HG03095 (cell line): ENCODE results near the gene DNMBP.
"Not testable (repeated sequence)": the region's sequence is repeated elsewhere in the genome, so short reads cannot be mapped to it uniquely, and the experiment has no call there.

ENCODE experiments used
- ATAC-seq: cut with Tn5 transposase; IDR thresholded peaks from one replicate; pipeline ENCODE4 v1.9.1; 2021; ENCODE audit warnings: moderate library complexity; ENCODE audit not compliant: unreplicated experiment

DNMBP gene

DNA sequence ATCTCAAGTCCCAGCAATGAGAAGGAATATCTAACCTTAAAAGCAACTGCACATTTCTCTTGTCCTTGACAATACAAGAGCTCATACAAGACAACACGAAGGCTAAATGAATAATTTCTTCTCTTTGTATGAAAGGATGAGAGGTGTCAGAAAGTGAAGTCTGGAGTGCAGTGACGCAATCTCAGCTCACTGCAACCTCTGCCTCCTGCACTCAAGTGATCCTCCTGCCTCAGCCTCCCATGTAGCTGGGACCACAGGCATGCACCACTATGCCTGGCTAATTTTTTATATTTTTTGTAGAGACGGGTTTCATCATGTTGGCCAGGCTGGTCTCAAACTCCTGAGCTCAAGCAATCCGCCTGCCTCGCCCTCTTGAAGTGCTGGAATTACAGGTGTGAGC lies 24.1 kb downstream of the DNMBP start:
- ATAC-seq, result not testable (repeated sequence)

DNA sequence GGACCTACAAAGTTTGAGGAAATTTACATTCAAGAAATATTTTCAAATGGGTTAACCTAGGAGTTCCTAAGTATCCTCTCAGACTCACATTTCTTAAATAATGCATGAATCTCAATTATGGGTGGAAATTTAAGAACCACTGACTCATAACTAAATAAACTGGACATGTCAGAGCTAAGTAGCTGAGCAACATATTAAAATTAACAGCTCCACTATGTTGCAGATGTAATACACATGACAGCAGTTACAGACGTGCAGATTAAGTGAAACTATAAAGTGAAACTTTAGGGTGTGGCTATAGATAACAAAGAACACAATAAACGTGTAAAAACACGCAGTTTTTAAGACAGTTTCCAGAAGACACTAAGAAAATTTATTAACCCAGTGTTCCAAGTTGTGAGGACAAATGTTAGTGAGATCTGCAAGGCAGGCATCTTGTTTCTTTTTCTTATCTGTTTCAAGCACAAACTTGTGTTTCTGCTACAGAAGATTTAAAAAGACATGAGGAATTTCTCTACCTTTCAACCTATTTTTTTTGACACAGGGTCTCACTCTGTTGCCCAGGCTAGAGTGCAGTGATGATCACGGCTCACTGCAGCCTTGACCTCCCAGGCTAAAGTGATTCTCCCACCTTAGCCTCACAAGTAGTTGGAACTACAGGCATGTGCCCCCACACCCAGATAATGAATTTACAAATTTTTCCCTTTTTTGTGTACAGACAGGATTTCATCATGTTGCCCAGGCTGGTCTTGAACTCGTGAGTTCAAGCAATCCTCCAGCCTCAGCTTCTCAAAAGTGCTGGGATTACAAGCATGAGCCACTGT lies 25.3 kb downstream of the DNMBP start:
- ATAC-seq, result no peak

DNA sequence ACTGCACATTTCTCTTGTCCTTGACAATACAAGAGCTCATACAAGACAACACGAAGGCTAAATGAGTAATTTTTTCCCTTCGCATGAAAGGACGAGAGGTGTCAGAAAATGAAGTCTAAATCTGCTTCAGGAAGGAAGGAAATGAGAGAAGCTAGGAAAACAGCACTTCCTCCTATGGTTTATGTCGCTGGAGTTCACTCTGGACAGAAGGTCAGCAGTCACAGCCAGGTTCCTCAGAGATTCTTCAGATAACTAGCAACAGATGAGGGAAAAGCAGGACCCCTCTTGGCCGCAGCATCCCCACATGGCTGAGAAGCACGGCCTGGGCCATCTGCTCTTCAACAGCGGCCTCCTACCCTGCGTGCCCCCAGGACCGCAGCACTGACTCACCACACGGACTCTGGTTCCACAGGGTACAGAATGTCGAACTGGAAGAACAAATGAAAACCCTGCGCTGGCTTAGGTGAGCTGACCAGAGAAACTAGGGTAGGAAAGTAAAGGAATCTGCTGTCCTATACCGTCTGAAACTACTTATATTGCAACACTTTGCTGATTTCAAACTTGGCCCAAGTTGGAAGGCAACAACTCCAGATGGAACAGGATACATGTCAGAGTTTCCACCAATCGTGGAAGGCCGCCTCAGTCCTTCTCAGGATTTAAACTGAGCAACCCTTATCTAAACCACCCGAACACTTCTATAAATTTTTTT lies 26.3 kb downstream of the DNMBP start:
- no peak for ATAC-seq

DNA sequence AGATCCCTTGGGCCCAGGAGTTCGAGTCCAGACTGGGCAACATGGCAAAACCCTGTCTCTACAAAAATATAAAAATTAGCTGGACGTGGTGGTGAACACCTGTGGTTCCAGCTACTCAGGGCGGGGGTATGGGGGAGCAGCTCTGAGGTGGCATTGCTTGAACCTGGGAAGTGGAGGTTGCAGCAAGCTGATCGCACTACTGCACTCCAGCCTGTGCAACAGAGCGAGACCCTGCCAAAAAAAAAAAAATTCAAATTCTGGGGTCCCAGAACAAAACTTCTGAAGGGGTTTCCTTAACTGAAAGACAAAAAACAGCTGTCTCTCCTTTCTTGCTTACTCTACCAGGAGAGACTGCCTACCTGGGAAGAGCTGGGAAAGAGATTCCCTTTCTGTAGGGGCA lies 27.0 kb downstream of the DNMBP start:
- no peak for ATAC-seq

DNA sequence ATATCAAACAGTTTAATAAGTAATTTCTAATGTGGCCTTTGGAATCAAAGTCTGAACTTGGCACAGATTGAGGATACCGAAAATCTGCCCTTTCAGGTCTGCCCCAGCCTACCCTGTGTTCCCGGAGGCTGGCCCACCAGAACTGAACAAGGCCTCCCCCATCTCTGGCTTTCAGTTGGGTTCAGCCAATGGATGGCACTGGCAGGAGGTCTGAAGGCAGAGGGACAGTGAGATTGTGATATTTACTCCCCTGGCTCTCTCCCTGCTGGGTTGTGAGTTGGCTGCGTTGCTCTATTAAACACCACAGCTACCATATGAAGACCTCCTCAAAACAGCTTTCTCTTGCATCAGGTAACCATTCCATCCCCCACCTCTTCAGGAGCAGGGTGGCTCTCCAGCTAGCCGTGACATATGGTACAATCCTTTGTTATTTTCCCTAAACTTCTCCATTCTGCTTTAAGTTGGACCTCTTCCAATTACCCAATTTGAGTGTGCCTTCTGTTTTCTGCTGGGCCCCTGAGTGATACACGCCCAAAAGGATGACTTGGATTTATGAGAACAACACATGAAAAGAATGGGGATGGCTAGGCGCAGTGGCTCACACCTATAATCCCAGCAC lies 28.1 kb downstream of the DNMBP start:
- ATAC-seq, result no peak

DNA sequence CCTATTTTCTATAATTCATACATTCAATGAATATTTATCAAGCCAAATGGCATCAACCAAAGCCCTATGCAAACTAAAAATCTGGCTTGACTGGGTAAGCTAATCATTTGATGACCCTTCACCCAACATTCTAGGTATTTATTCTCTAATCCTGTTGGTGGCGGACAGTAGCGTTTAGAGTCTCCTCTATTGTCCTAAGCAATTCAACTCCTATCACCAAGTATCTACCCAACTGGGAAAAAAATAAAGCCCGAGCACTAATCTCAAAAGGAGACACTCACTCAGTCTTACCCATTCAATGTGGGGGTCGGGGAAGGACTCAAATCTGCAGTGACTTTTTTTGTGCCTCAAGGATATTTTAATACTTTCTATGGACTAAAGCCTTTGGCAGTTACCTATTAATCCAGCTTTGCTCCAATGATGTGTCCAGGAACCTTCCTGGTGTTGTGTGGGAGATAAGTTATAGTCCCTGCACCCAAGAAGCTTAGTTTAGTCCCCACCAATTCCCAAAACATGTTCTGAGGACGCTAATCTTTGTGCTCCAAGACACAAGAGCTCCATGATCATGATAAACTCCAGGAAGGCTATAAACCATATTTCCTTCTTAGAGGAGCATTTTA lies 30.6 kb downstream of the DNMBP start:
- no peak for ATAC-seq

DNA sequence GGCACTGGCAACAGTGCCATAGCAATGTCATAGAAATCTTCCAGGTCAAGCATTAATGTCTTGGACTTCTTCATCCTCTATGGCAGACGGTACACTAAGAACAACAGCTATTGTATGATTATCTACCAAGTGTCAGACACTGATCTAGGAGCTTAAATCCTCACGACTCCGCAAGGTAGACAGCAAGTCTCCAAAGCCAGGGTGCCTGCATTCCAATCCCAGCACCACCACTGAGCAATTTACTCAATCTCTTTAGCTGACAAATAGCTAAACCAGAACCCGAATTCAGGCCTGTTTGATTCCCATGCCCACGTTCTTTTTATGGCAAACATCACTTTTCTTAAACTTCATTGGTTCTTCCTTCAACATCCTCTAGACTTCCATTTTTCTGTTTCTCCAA lies 31.8 kb downstream of the DNMBP start:
- no peak for ATAC-seq

DNA sequence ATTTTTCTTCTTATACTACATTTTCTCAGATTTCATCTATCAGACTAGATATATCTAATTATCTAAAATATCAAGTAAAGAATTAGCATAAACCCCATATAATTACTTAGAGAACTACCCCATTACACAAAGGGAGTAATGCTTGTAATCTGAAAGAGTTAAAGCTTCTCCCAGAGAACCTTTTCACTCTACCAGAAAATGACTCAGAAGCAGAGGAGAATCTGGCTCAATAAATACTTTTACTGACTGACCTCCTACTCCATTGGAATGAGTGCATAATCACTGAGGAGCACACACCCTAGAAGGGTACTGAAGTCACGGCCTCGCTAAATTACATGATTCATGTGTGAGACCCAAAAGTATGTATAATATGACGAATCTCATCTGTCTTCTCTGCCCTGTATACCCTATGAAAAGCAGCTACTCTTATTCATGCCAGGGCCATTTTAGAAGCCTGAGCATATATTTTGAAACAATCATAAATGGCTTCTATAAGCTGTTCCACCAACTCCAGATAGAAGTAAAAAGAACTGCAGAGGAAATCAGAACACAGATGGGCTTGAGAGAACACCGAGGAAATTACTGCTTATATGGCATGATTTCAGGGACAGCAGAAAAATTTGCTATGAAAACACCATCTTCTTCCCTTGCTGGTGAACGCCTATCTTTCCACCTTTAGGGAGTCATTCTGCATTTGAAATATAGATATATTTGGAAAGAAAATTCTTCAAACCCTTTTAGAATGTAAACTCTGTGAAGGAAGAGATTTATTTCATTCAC lies 32.7 kb downstream of the DNMBP start:
- no peak for ATAC-seq

DNA sequence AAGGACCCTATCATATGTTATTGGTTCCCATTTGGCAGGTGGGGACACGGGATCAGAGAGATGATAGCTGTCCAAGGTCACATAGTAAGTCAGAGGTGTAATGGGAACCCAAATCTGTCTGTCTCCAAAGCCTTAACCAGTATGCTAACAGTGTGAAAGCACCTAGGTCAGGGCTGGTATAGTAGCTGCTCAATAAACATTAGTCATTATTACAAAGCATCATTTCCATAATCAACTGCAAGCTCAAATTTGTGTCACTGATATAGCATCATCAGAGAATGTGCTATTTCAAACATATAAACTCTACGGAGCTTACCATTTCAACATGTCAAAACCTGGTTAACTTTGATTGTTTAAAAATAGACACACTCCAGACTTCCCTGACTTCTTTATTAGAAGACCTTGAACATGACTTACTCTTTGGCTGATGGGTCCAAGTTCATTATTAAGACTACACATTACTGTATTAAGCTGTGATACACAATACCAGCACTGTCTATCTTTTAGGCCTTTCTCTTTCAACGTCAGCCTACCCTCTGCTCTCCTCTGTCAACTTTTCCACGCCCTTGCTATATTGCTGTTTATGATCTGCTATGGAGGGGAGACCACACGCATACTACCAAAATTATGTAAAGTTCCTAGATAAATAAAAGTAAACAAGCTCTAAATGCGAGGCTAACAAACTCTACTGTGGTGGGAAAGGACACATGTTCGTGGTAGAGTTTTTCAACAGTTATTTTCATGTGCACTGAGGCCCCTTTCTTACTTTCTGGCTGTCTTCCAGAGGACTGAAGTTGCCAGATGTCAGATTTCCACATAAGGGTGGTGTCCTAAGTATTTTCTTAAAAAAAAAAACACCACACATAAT lies 33.6 kb downstream of the DNMBP start:
- no peak for ATAC-seq

DNA sequence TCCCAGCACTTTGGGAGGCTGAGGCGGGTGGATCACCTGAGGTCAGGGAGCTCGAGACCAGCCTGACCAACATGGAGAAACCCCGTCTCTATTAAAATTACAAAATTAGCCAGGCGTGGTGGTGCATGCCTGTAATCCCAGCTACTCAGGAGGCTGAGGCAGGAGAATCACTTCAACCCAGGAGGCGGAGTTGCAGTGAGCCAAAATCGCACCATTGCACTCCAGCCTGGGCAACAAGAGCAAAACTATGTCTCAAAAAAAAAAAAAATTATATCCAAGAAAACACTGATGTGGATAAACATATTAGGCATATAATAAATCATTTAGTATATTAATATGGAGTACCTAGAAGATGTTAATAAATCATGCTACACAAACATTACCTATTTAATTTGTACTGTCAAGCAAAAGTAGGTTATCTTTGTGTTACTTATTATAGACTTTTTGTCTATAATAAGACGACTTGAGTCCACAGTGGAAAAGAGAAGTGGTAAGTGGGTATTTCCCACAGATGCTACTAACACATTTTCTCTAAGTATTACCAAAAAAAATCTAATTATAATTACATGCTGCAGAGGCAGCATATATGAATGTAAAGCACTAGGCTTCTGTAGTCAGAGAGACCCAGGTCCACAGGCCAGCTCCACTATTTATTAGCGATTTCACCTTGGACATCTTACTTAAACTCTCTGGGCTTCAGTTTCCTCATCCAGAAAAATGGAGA lies 34.5 kb downstream of the DNMBP start:
- no peak for ATAC-seq

DNA sequence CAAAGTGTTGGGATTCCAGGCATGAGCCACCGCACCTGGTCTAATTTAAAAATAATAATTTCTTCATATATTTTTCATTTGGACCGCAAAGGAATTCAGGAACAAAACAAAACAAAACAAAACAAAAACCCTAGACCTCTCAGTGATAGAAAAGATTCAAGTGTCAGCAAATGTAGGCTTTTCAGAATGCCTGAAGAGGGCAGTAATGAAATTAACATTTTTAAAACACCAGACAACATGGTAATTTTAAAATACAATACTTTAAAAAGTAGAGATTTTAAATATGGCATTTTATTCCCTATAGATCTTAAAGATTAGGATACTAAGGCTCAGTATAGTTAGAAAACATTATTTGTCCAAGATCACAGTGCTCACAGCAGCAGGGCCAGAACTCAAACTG lies 36.6 kb downstream of the DNMBP start:
- no peak for ATAC-seq

DNA sequence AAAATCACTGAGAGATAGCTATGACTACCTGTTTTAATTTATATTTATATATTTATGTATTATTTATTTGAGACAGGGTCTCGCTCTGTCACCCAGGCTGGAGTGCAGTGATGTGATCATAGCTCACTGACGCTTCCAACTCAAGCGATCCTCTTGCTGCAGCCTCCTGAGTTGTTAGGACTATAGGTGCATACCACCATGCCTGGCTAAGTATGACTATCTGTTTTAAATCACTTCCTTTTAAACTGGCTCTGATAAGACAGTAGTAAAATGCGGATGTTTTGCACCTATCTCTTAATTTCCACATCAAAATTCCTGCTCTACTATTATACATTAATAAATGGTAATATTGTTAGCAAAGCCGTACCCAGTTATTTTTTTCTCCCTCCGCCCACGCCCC lies 41.8 kb downstream of the DNMBP start:
- no peak for ATAC-seq

DNA sequence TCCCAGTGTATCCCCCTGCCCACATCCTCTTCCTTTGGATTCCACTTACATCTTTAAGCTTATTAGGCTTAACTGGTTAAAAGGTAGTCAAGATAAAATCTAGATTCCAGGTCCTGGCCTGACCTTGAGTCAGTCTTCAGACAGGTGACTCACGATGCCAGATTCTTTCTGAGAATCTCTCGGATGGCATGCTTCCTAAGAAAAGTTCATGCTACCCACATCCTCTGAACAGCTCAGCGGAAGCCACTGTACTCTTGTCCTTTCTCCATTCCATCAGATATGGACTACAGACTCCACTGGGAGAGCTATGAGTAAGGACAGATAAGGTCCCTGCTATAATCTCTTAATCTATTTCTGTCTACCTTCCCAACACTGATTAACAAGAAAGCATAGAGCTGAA lies 43.4 kb downstream of the DNMBP start:
- ATAC-seq, result no peak

DNA sequence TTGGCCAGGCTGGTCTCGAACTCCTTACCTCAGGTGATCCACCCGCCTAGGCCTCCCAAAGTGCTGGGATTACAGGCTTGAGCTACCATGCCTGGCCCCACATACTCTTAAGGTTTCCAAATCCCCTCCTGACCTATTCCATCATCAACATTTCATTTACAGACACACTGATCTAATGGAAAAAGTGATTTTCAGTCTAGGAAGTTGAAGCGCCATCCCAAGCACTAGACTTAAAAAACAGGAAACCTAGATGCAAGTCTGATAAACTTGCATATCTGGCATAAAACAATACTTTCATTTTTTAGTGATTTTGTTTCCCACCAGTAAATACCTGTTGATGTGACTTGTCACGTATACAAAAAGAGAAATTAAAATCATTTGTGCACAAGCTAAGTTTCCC lies 44.0 kb downstream of the DNMBP start:
- no peak for ATAC-seq

DNA sequence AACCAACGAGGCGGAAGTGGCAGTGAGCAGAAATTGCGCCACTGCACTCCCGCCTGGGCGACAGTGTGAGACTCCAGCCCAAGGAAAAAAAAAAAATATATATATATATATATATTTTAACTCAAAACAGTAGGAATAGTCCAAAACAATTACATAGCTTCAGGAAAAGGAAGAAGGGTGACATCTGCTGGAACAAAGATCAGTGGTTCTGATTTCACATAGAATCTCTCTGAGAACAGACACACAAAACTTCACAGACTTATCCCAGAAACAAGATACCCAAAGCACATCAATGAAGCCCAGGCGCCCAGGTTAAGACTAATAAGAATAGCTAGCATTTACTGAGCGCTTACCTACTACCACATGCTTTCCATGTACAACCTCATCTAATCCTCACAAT lies 45.0 kb downstream of the DNMBP start:
- no peak for ATAC-seq

DNA sequence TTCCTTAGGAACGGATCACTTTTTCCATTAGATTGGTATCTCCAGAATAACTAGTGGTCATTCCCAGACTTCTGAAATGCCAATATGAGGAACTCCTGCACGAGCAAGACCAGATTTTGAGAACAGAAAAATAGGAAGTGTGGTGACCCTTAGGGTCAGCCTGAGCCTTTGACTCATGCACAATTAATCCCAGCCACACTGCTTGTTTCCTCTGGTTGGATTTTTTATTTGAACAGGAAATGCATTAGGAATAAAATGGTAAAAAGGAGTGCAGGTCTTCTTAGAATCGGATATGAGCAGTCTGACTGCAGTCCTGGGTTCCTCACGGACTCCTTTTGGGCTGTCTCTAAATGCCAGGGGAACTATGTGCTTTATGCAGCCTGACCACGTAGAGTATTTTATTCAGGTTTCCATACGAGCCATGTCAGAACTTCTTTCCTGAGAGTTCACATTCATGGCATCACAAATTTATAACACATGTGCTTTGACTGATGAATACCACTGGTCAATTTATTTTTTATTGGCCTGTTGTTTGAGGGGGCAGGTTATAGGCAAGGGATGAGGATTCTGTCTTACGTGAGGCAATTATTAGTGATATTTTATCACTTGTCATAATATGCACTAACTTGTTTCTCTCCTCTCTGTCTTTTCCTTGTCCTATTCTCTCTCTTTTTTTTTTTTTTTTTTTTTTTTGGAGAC lies 46.1 kb downstream of the DNMBP start:
- ATAC-seq, result not testable (repeated sequence)

DNA sequence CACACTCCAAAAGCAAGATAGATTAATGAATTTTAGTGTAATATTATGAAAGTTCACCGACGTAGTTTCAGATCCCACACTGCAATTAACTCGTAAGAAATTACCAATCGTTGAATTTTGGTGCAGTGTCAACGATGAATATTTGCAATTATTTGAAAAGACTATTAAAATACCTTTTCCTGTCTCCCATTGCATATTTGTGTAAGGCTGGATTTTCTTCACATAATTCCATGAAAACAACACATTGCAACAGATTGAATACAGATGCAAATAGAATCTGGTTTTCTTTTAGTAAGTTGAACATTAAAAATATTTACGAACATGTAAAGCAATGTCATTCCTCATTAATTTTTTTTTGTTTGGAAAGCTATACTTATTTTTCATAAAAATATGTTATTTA lies 50.9 kb downstream of the DNMBP start:
- no peak for ATAC-seq

DNA sequence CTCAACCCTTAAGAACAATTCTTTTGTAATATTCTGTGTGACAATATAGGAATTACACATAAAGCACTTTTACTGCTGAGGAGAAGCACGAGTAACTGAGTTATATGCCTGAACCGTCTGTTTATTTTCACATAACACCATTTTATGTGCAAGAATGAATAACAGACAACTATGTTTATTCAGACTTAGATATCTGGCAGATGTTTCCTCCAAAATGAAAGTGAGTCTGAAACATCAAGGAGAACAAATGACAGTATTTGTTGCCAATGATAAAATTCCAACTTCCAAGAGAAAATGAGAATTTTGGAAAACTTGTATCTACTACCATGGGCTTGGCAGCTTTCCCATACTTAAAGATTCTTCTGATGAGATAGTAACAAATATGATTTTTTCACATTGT lies 51.4 kb downstream of the DNMBP start:
- ATAC-seq, result no peak

DNA sequence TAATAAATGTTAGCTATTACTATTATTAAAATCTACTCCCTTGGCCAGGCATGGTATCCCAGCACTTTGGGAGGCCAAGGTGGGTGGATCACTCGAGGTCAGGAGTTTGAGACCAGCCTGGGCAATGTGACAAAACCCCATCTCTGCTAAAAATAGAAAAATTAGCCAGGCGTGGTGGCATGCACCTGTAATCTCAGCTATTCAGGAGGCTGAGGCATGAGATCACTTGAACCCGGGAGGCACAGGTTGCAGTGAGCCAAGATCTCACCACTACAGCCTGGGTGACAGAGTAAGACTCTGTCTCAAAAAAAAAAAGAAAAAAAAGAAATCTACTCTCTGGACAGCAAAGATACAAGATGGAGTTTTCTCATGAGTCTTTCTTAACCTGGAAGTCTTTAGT lies 56.2 kb downstream of the DNMBP start:
- ATAC-seq, result not testable (repeated sequence)
